Lower leg skin (tissue), 3 donors: ENCODE data around the gene SAMD9.

Experiments
- CTCF ChIP-seq, 3 donors: fragments of 450-650 bp; IDR thresholded peaks; one replicate each; pipeline ENCODE4 v1.5.1; 2016; ENCODE audit warnings: antibody characterized with exemption in 3 of 3, mild to moderate bottlenecking in 3 of 3, moderate library complexity in 2 of 3
- POLR2A ChIP-seq, 2 donors: fragments of 450-650 bp; IDR thresholded peaks; one replicate each; pipeline ENCODE4 v1.6.1; 2016 to 2017; ENCODE audit warnings: antibody characterized with exemption in 2 of 2, mild to moderate bottlenecking in 1 of 2, moderate library complexity in 1 of 2

GRCh38 chr7:93148727-93149126 lies 30.9 kb upstream of the SAMD9 start:
- no peak for TF ChIP-seq CTCF (IDR thresholded peaks at IDR 0.05)
- TF ChIP-seq POLR2A (IDR thresholded peaks at IDR 0.05) = no peak
